HG03159 (cell line): ENCODE measurements around the gene SPARCL1.

Experiments
- ATAC-seq: cut with Tn5 transposase; IDR thresholded peaks from one replicate; pipeline ENCODE4 v1.9.1; 2021; ENCODE audit warnings: mild to moderate bottlenecking, moderate library complexity; ENCODE audit not compliant: unreplicated experiment

The SPARCL1 gene

GRCh38 chr4:87541521-87541920, 12.3 kb upstream of the SPARCL1 start:
- no peak for ATAC-seq

- no peak for ATAC-seq
Observed at GRCh38 chr4:87540146-87541058, 11.2 kb upstream of the SPARCL1 start.

GRCh38 chr4:87532907-87533306, 3.7 kb upstream of the SPARCL1 start:
- ATAC-seq, result peak; percentile 54

- no peak for ATAC-seq
Observed at GRCh38 chr4:87532109-87532508, 2.9 kb upstream of the SPARCL1 start.

- ATAC-seq, result no peak
Observed at GRCh38 chr4:87531621-87532020, 2.4 kb upstream of the SPARCL1 start.

- ATAC-seq, result no peak
Observed at GRCh38 chr4:87530868-87531267, 1.7 kb upstream of the SPARCL1 start.

GRCh38 chr4:87530229-87530628, 1.1 kb upstream of the SPARCL1 start:
- no peak for ATAC-seq

GRCh38 chr4:87527431-87528220, 1.6 kb downstream of the SPARCL1 start:
- ATAC-seq, result no peak

- ATAC-seq, result no peak
Observed at GRCh38 chr4:87525636-87526295, 3.4 kb downstream of the SPARCL1 start.

- ATAC-seq, result no peak
Observed at GRCh38 chr4:87524456-87524855, 4.7 kb downstream of the SPARCL1 start.

- no peak for ATAC-seq
Observed at GRCh38 chr4:87523307-87523706, 5.9 kb downstream of the SPARCL1 start.

- no peak for ATAC-seq
Observed at GRCh38 chr4:87521757-87522374, 7.3 kb downstream of the SPARCL1 start.

GRCh38 chr4:87521319-87521718, 7.9 kb downstream of the SPARCL1 start:
- ATAC-seq, result no peak

GRCh38 chr4:87517621-87518020, 11.6 kb downstream of the SPARCL1 start:
- no peak for ATAC-seq

- ATAC-seq, result no peak
Observed at GRCh38 chr4:87516683-87517082, 12.5 kb downstream of the SPARCL1 start.

GRCh38 chr4:87512400-87512799, 16.8 kb downstream of the SPARCL1 start:
- no peak for ATAC-seq

- ATAC-seq, result no peak
Observed at GRCh38 chr4:87511500-87511899, 17.7 kb downstream of the SPARCL1 start.

GRCh38 chr4:87510747-87511146, 18.4 kb downstream of the SPARCL1 start:
- no peak for ATAC-seq

GRCh38 chr4:87506974-87507701, 22.0 kb downstream of the SPARCL1 start:
- ATAC-seq, result no peak

GRCh38 chr4:87505862-87506261, 23.3 kb downstream of the SPARCL1 start:
- no peak for ATAC-seq
